Karpas-422 (cell line): ENCODE data around the gene GPR55. TPM values are rescaled to one million over a fixed set of nuclear protein-coding genes. Genes with fewer than 3 reads are reported as not detected.

ENCODE experiments used
- DNase-seq: peaks from one replicate; pipeline ENCODE4 v3.0.0-alpha.2; 2015
- H2AFZ ChIP-seq: fragments of 200-600 bp; sonication (generic); 2 replicates; pipeline ENCODE4 v1.6.1; 2014; ENCODE audit warnings: antibody characterized with exemption, low read length, mixed read lengths
- H3K27ac ChIP-seq: fragments of 200-600 bp; sonication (generic); 2 replicates; pipeline ENCODE4 v1.5.1; 2014; ENCODE audit warnings: mild to moderate bottlenecking, low read length, moderate library complexity
- H3K27me3 ChIP-seq: fragments of 200-600 bp; sonication (generic); 2 replicates; pipeline ENCODE4 v1.6.1; 2014; ENCODE audit warnings: low read length, mixed read lengths
- H3K36me3 ChIP-seq: fragments of 200-600 bp; sonication (generic); 2 replicates; pipeline ENCODE4 v1.6.1; 2014; ENCODE audit warnings: low read length, mixed read lengths; ENCODE audit not compliant: insufficient read depth
- H3K4me1 ChIP-seq: fragments of 200-600 bp; sonication (generic); 2 replicates; pipeline ENCODE4 v1.6.1; 2014; ENCODE audit warnings: mild to moderate bottlenecking, low read length, mixed read lengths
- H3K4me2 ChIP-seq: fragments of 200-600 bp; sonication (generic); 2 replicates; pipeline ENCODE4 v1.6.1; 2014; ENCODE audit warnings: low read length, low read depth, mild to moderate bottlenecking; ENCODE audit not compliant: poor library complexity, severe bottlenecking
- H3K4me3 ChIP-seq: fragments of 200-600 bp; sonication (generic); 2 replicates; pipeline ENCODE4 v1.5.1; 2014; ENCODE audit warnings: mild to moderate bottlenecking, antibody characterized with exemption, low read length, mixed read lengths
- H3K79me2 ChIP-seq: fragments of 200-600 bp; sonication (generic); 2 replicates; pipeline ENCODE4 v1.6.1; 2014; ENCODE audit warnings: mild to moderate bottlenecking, low read length, mixed read lengths
- H3K9ac ChIP-seq: fragments of 200-600 bp; sonication (generic); 2 replicates; pipeline ENCODE4 v1.6.0; 2014; ENCODE audit warnings: low read length
- H3K9me2 ChIP-seq: fragments of 200-600 bp; sonication (generic), shearing (Covaris generic); replicated peaks from 2 replicates; pipeline ENCODE4 v1.6.0; 2014; ENCODE audit warnings: mild to moderate bottlenecking, low read length, moderate library complexity; ENCODE audit not compliant: insufficient read depth
- H3K9me3 ChIP-seq: fragments of 300-700, 200-600 bp; sonication (generic); 2 replicates; pipeline ENCODE4 v1.6.1; 2014; ENCODE audit warnings: low read length, mixed read lengths
- H4K20me1 ChIP-seq: fragments of 200-600 bp; sonication (generic); 2 replicates; pipeline ENCODE4 v1.6.1; 2014; ENCODE audit warnings: mild to moderate bottlenecking, antibody characterized with exemption, low read length, low read depth; ENCODE audit not compliant: insufficient read depth
- total RNA-seq: library from RNA; depleted of rRNA; stranded (reverse); fragments of >200 nt; shearing (Covaris generic); gene quantifications from 2 replicates; pipeline ENCODE4 v1.2.3, GENCODE V29; 2014; ENCODE audit warnings: low replicate concordance

GPR55 gene
- total RNA-seq, 1 experiment from 2014 or later = 9.5 TPM

DNA sequence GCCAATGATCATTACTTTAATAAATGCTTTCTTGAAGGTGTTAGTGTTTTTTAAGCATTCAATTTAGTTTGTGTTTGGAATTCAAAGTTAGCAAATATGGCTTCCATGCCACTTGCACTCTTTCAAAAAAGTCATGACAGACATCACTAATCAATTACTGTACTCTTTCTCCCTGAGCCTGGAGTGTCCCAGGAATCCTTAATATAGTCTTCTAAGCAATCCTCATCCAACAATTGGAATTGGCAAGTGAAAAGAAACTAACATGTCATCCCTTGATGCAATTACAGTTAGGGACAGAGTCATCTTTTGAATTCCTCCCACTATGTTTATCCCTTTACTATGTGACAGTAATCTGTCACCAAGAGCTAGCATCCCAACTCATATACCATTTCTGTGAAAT, 29.7 kb upstream of the GPR55 start:
- H3K9ac ChIP-seq = no peak overlapping the region
- H3K4me1 ChIP-seq = peaks cover 16% of the 10 kb centered on the region
- H3K4me2 ChIP-seq = no peak overlapping the region
- H3K79me2 ChIP-seq = no peaks in the 10 kb centered on the region
- no peak overlapping the region for H3K4me3 ChIP-seq
- no peak overlapping the region for H3K27ac ChIP-seq
- no peak for DNase-seq
- no peaks in the 10 kb centered on the region for H3K36me3 ChIP-seq
- H3K27me3 ChIP-seq = no peaks in the 10 kb centered on the region
- no peaks in the 10 kb centered on the region for H4K20me1 ChIP-seq
- H3K9me2 ChIP-seq = no peaks in the 10 kb centered on the region
- no peaks in the 10 kb centered on the region for H3K9me3 ChIP-seq
- no peak overlapping the region for H2AFZ ChIP-seq

DNA sequence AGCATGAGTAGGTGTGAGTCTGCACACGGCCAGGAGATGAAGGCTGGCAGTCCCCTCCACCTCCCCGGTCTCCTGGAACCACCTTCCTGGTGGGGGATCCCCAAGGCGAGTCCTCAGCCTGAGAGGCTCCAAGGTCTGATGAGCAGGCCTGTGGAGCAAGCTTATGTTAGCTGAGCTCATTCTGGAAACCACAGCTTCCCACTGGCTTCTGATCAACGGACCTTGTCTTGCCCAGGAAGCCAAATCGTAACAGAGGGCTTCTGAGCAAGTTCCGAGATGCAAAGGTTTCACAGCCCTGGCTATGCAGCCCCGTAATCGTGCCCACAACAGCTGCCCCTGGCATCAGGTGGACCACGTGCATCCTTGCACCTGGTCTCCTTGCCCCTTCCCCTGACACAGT, 28.8 kb upstream of the GPR55 start:
- no peaks in the 10 kb centered on the region for H3K9me3 ChIP-seq
- H3K27ac ChIP-seq = no peak overlapping the region
- H3K9me2 ChIP-seq = no peaks in the 10 kb centered on the region
- no peak overlapping the region for H2AFZ ChIP-seq
- no peak overlapping the region for H3K4me2 ChIP-seq
- H3K4me1 ChIP-seq = peaks cover 16% of the 10 kb centered on the region
- no peaks in the 10 kb centered on the region for H3K27me3 ChIP-seq
- no peaks in the 10 kb centered on the region for H4K20me1 ChIP-seq
- no peaks in the 10 kb centered on the region for H3K79me2 ChIP-seq
- H3K36me3 ChIP-seq = no peaks in the 10 kb centered on the region
- no peak overlapping the region for H3K4me3 ChIP-seq
- no peak overlapping the region for H3K9ac ChIP-seq
- DNase-seq = no peak

DNA sequence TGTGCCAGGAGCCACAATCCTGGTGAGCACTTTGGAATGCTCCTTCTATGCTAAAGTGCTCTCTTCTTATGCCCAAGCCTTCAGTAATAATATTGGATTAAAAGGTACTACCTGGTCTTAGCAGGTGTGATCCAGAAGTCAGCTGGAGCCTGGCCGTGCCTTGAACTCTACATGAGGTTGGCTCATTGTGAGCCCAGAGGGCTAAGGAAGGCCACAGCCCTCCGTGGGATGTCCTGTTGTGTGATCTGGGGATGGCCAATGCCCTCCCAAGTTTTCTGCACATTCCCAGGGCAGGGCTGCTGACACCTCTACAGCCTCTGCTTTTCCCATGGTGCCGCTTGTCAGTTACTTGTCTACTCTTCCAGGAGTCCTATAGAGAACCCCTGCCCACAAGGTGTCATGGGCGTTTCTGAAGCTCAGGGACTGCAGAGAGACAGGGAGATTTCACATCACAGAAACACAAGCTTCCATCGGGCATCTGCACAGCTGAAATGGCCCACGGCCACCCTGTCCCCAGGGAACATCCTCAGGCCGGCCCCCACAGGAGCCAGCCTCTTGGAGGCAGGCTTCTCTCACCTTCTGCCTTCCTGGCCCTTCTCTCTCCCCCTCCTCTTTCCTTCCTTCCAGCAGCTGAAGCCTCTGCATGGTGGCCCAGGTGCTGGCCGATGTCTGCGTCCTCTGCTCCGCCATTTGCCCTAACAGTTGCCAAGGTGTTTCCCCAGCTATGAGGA, 27.3 kb upstream of the GPR55 start:
- Histone ChIP-seq H3K4me3 (no peak overlapping the region), H3K9me3 (no peaks in the 10 kb centered on the region), H3K36me3 (no peaks in the 10 kb centered on the region), H3K9me2 (no peaks in the 10 kb centered on the region), H3K27me3 (no peaks in the 10 kb centered on the region), H3K4me1 (peaks cover 8% of the 10 kb centered on the region), H4K20me1 (no peaks in the 10 kb centered on the region), H3K27ac (no peak overlapping the region), H2AFZ (no peak overlapping the region), H3K4me2 (no peak overlapping the region), H3K9ac (no peak overlapping the region), H3K79me2 (no peaks in the 10 kb centered on the region)
- no peak for DNase-seq

- Histone ChIP-seq H3K27ac (no peak overlapping the region), H3K79me2 (no peaks in the 10 kb centered on the region), H3K27me3 (no peaks in the 10 kb centered on the region), H3K9ac (no peak overlapping the region), H3K4me2 (no peak overlapping the region), H2AFZ (no peak overlapping the region), H3K4me1 (no peaks in the 10 kb centered on the region), H4K20me1 (no peaks in the 10 kb centered on the region), H3K36me3 (no peaks in the 10 kb centered on the region), H3K9me3 (no peaks in the 10 kb centered on the region), H3K4me3 (no peak overlapping the region), H3K9me2 (no peaks in the 10 kb centered on the region)
- DNase-seq = no peak
These were observed 26.4 kb upstream of the GPR55 start for GRCh38 chr2:230951396-230951795.

DNA sequence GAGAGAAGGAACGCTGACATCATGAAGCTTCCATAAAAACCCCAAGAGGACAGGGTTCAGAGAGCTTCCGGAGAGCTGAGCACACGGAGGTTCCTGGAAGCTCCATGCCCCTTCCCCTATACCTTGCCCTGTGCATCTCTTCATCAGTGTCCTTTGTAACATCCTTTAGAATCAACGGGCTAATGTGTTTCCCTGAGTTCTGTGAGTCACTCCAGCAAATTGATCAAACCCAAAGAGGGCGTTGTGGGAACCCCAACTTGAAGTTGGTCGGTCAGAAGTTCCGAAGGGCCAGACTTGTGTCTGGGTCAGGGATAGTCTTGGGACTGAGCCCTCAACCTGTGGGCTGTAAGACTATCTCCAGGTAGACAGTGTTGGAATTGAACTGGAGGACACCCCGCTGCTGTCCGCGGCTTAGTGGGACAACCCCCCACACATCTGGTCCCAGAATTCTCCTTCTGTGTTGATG, 25.9 kb upstream of the GPR55 start:
- Histone ChIP-seq H3K4me2 (no peak overlapping the region), H3K4me1 (no peaks in the 10 kb centered on the region), H4K20me1 (no peaks in the 10 kb centered on the region), H3K9me2 (no peaks in the 10 kb centered on the region), H3K9me3 (no peaks in the 10 kb centered on the region), H2AFZ (no peak overlapping the region), H3K27ac (no peak overlapping the region), H3K9ac (no peak overlapping the region), H3K27me3 (no peaks in the 10 kb centered on the region), H3K36me3 (no peaks in the 10 kb centered on the region), H3K4me3 (no peak overlapping the region), H3K79me2 (no peaks in the 10 kb centered on the region)
- no peak for DNase-seq

- H3K4me1 ChIP-seq = no peaks in the 10 kb centered on the region
- no peak overlapping the region for H3K4me3 ChIP-seq
- no peak overlapping the region for H3K9ac ChIP-seq
- no peaks in the 10 kb centered on the region for H3K27me3 ChIP-seq
- H3K9me2 ChIP-seq = no peaks in the 10 kb centered on the region
- no peaks in the 10 kb centered on the region for H3K79me2 ChIP-seq
- H4K20me1 ChIP-seq = no peaks in the 10 kb centered on the region
- H3K4me2 ChIP-seq = no peak overlapping the region
- H3K36me3 ChIP-seq = no peaks in the 10 kb centered on the region
- H3K27ac ChIP-seq = no peak overlapping the region
- DNase-seq = no peak
- H3K9me3 ChIP-seq = no peaks in the 10 kb centered on the region
- H2AFZ ChIP-seq = no peak overlapping the region
These were observed 25.2 kb upstream of the GPR55 start for GRCh38 chr2:230949966-230950873.

GRCh38 chr2:230947908-230948365, 22.9 kb upstream of the GPR55 start:
- Histone ChIP-seq H3K4me3 (no peak overlapping the region), H3K4me1 (peaks cover 15% of the 10 kb centered on the region), H3K9me3 (no peaks in the 10 kb centered on the region), H3K9ac (no peak overlapping the region), H3K27ac (no peak overlapping the region), H3K9me2 (no peaks in the 10 kb centered on the region), H3K27me3 (no peaks in the 10 kb centered on the region), H4K20me1 (no peaks in the 10 kb centered on the region), H2AFZ (no peak overlapping the region), H3K79me2 (no peaks in the 10 kb centered on the region), H3K36me3 (no peaks in the 10 kb centered on the region), H3K4me2 (no peak overlapping the region)
- DNase-seq = no peak

DNA sequence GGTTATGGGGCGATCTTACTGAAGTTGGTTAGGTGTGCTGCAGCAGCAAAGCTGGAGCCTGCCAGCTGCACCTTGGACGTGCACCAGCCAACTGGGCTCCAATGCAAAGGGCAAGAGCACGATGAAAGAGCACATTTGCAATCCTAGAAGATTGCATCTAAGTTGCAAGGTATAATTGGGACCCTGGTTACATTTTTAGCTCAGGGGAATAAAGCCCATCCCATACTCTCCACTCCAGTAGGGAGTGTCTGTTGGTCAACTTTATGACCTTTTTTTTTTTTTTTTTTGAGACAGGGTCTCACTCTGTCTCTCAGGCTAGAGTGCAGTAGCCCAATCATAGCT, 22.2 kb upstream of the GPR55 start:
- DNase-seq = no peak

More for the DNA sequence above, 22.2 kb upstream of the GPR55 start:
- Histone ChIP-seq H3K9me2 (no peaks in the 10 kb centered on the region), H3K27me3 (no peaks in the 10 kb centered on the region), H3K27ac (no peak overlapping the region), H3K4me3 (no peak overlapping the region), H3K36me3 (no peaks in the 10 kb centered on the region), H2AFZ (no peak overlapping the region), H3K9ac (no peak overlapping the region), H4K20me1 (no peaks in the 10 kb centered on the region), H3K79me2 (no peaks in the 10 kb centered on the region), H3K9me3 (no peaks in the 10 kb centered on the region), H3K4me1 (peaks cover 15% of the 10 kb centered on the region), H3K4me2 (no peak overlapping the region)
